Coronary artery (tissue), 2 donors: ENCODE data around the gene METTL1.

Experiments
- DNase-seq: peaks from one replicate; pipeline ENCODE4 v3.0.0-alpha.2; 2017; ENCODE audit warnings: low spot score
- H3K27ac ChIP-seq, 2 donors: fragments of 200-600 bp; sonication (generic); one replicate each; pipeline ENCODE4 v1.5.1; 2016 to 2019
- H3K4me3 ChIP-seq: fragments of 200-600 bp; sonication (generic); 2 replicates; pipeline ENCODE4 v1.5.1; 2016; ENCODE audit warnings: mild to moderate bottlenecking, moderate library complexity
- CTCF ChIP-seq: fragments of 200-600 bp; sonication (generic); IDR thresholded peaks from one replicate; pipeline ENCODE4 v1.5.1; 2019; ENCODE audit warnings: antibody characterized with exemption

METTL1 gene

GRCh38 chr12:57739914-57740538 lies 31.9 kb downstream of the METTL1 start:
- no peak overlapping the region for H3K27ac ChIP-seq
- no peak for TF ChIP-seq CTCF
- DNase-seq, result no peak
- H3K4me3 ChIP-seq, result no peak overlapping the region

- no peak for DNase-seq
- Histone ChIP-seq H3K27ac (no peak overlapping the region), H3K4me3 (no peak overlapping the region)
- no peak for TF ChIP-seq CTCF
Measured at GRCh38 chr12:57739387-57739786, 32.5 kb downstream of the METTL1 start.

GRCh38 chr12:57738661-57739237 lies 33.2 kb downstream of the METTL1 start, which contains the start of gene AGAP2:
Gene AGAP2 (minus strand): TSS chr12:57738742. CDS start chr12:57738246, 496 bp downstream.
- no peak for TF ChIP-seq CTCF
- no peak within 1 kb of the TSS for H3K27ac ChIP-seq
- H3K4me3 ChIP-seq, result peak within 1 kb of the TSS; percentile 70
- DNase-seq, result no peak

GRCh38 chr12:57737467-57738460 lies 34.1 kb downstream of the METTL1 start:
- TF ChIP-seq CTCF, result no peak
- Histone ChIP-seq H3K27ac (no peak overlapping the region), H3K4me3 (peak overlapping the region; percentile 70)
- DNase-seq, result no peak

- no peak for TF ChIP-seq CTCF
- H3K27ac ChIP-seq, result no peak overlapping the region
- no peak for DNase-seq
- H3K4me3 ChIP-seq, result peak overlapping the region; percentile 70
Measured at GRCh38 chr12:57736741-57737466, 35.0 kb downstream of the METTL1 start.

- H3K4me3 ChIP-seq, result peak overlapping the region; percentile 55
- no peak for DNase-seq
- no peak for TF ChIP-seq CTCF
- H3K27ac ChIP-seq, result no peak overlapping the region
Measured at GRCh38 chr12:57735952-57736740, 35.8 kb downstream of the METTL1 start.
